Fibroblast of skin of right quadriceps (primary cell): ENCODE results near the gene CEP95.
"Not testable (repeated sequence)": the region's sequence is repeated elsewhere in the genome, so short reads cannot be mapped to it uniquely, and the experiment has no call there.

Experiments
- DNase-seq: peaks from one replicate; pipeline ENCODE4 v3.0.0-alpha.2; 2013

Gene CEP95, protein sequence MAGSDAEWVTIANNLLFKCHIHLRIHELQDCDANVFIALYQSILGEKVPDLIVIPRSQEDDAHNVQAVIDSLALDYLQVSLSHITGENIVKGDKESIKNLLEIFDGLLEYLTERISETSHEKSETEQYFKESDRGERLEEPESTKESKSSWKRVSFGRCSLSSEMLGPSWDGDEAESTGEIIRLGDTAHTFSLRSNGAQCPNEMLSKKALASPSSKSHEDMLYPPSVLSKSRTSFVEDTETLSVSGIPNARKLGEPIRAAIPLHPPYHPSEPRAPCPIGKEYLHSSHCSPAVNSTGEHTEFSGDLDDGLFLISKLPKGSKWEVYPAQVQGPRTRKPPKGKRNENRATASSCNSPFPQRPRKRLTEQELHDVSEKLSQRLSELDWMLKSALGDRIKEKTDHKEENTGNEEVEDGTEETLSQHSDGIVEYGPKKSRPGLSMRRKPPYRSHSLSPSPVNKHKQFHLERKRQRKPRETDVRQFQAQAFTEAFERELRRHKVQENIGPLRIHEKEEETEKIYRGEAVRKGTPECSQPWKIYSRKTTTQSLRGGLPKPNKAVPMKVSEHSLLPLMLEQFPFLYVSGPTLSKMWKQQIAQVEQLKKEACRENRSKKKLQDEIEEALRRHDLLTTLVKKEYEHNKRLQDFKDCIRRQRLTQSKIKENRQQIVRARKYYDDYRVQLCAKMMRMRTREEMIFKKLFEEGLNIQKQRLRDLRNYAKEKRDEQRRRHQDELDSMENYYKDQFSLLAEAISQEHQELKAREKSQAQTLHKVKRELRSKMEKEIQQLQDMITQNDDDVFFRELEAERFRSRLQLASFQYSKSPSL

GRCh38 chr17:64506576-64507412 is at the start of gene CEP95:
Gene CEP95, plus strand, starts transcription at chr17:64506977. Its CDS starts 121 bp downstream, at chr17:64507098.
- peak; percentile 99 for DNase-seq

- peak; percentile 14 for DNase-seq
Measured at GRCh38 chr17:64457156-64457555, 49.6 kb upstream of the CEP95 start.

- DNase-seq: no peak
Measured at GRCh38 chr17:64458756-64459155, 48.0 kb upstream of the CEP95 start.

DNA sequence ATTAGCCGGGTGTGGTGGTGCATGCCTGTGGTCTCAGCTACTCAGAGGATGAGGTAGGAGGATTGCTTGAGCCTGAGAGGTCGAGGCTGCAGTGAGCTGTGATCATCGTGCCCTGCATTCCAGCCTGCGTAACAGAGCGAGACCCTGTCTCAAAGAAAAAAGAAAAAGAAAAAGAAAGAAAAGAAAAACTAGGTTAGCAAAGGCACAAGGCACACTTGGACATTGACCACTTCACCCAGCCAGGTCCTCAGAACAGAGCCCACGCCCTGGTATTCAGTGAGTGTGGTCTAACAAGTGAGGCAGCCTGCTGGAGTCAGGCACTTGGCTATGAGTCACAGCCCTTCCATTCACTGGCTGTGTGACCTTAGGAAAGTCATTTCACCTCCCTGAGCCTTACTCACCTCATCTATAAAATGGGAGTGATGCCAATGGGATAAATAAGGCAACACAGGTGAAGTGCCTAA is 47.5 kb upstream of the CEP95 start:
- DNase-seq: peak; percentile 46

GRCh38 chr17:64459818-64460217 is 47.0 kb upstream of the CEP95 start:
- not testable (repeated sequence) for DNase-seq

DNA sequence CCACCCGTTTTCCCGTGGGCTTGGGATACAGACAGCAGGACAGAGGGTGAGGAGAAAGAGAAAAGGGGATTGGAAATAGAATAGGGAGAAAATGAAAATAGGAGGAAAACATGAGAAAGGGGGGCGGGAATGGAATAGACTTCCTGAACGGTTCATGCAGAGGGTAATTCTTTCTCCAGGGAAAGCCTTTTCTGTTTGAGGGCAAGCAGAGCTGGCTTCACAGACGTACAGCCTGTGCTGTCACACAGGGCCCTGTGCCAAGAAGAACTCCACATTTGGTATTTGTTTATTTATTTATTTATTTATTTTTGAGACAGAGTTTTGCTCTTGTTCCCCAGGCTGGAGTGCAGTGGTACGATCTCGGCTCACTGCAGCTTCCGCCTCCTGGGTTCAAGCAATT is 45.8 kb upstream of the CEP95 start:
- no peak for DNase-seq

- no peak for DNase-seq
Measured at GRCh38 chr17:64461788-64462187, 45.0 kb upstream of the CEP95 start.

- peak; percentile 37 for DNase-seq
Measured at GRCh38 chr17:64466019-64466735, 40.6 kb upstream of the CEP95 start.

DNA sequence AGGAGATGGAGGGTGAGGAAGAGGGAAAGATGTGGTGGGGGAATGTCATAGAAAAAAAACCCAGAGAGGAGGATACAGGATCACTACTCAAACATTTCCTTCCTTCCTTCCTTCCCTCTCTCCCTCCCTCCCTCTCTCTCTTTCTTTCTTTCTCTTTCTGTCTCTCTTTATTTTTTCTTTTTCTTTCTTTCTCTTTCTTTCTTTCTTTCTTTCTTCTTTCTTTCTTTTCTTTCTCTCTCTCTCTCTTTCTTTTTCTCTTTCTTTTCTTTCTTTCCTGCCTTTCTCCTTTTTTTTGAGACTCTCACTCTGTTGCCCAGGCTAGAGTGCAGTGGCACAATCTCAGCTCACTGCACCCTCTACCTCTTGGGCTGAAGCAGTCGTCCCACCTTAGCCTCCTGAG is 39.9 kb upstream of the CEP95 start:
- not testable (repeated sequence) for DNase-seq

GRCh38 chr17:64470625-64471024 is 36.2 kb upstream of the CEP95 start:
- no peak for DNase-seq

DNA sequence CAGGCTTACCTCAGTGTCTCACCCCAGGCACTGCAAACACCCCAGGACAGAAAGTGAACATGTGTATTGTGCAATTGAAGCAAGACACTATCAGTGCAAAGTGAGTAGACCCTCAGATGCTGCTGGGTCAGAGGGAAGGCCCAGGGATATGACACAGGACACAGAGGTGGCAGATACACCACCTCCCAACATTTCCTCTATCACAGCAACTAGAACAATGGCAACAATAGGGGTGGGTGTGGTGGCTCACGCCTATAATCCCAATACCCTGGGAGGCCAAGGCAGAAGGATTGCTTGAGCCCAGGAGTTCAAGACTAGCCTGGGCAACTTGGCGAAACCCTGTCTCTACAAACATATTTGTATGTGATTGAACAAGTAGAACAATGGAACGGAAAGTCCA is 35.3 kb upstream of the CEP95 start:
- no peak for DNase-seq

DNA sequence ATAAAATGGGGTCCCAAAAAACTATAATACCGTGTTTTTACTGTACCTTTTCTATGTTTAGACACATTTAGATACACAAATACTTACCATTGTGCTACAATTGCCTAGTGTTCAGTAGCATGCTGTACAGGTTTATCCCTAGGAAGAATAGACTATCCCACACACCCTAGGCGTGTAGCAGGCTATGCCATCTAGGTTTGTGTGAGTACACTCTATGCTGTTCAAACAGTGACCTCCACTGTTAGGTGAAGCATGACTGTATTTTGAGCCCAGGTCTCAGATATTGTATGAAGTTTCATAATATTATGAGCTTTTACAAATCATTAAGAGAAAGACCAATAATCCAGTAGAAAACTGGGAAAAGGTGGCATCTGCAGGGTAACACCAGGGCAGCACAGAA is 34.2 kb upstream of the CEP95 start:
- DNase-seq: no peak

- DNase-seq: no peak
Measured at GRCh38 chr17:64477849-64478248, 28.9 kb upstream of the CEP95 start.

- no peak for DNase-seq
Measured at GRCh38 chr17:64480951-64481350, 25.8 kb upstream of the CEP95 start.

GRCh38 chr17:64484380-64484779 is 22.4 kb upstream of the CEP95 start:
- DNase-seq: no peak

DNA sequence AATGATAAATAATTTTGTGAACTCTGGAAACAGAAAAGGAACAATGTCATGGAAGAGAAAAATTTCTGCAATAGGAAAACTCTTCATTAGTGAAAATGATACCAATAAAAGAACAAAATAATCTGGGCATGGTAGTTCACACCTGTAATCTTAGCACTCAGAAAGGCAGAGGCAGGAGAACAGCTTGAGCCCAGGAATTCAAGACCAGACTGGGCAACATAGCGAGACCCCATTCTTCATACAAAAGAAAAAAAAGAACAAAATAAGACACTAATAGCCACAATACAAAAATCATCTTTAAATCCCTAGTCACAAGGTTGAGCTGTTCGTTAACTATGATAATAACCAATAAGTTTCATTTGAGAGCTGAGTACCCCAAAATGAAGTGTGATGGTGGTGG is 18.5 kb upstream of the CEP95 start:
- no peak for DNase-seq

- DNase-seq: no peak
Measured at GRCh38 chr17:64491034-64491860, 15.5 kb upstream of the CEP95 start.

DNA sequence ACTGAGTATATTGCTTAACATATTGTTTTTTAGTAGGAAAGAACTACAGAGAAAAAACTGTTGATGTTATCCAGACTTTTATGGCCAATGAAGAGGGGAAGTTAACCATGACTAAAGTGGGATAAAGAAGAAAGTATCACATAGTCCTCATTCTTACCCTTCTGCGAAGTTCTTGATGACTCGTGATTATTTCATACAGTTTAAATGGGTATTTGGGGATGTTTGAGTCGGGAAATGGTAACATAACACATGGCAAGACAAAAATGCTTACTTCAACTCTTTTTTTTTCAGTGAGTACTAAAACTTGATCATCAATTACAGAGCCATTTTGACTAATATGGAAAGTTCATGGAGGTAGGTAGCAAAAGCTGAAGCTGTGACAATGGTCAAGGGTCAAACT is 14.8 kb upstream of the CEP95 start:
- DNase-seq: peak; percentile 81

DNA sequence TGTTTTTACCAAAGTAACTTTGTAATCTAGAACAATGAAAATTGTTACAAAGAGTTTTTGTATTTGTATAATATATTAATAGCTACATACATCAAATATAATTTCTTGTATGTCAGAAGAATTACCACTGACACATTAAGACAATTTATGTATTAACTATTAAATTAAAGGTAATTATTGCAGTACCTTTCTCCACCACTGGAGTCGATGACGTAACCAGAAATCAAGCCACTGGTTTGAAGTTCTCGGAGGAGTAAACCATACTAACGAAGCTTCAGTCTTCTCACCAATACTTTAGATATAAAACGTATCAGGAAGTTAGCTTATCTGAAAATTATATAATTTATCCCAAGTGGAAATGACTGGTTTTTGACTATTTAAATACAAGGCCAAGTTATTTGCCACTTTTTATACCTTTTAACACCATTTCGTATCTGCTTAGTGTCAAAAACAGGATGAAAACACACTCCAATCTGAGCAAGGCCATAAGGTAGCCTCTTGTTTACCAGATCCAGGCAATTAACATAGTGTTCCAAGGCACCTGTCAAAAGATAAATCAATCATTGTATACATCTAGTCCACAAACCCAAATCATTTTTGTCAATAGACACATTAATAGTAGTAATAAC is 14.2 kb upstream of the CEP95 start:
- no peak for DNase-seq

GRCh38 chr17:64494121-64494520 is 12.7 kb upstream of the CEP95 start:
- DNase-seq: no peak

DNA sequence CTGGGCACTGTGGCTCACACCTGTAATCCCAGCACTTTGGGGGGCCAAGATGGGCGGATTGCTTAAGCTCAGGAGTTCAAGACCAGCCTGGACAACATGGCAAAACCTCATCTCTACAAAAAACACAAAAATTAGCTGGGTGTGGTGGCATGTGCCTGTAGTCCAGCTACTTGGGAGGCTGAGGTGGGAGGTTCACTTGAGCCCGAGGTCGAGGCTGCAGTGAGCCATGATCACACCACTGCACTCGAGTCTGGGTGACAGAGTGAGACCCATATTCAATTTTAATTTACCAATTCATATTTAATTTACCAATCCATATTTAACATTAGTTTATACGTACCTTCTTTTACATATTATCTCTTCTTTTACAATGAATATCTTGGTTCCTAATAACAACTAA is 11.5 kb upstream of the CEP95 start:
- not testable (repeated sequence) for DNase-seq
